ENCODE measurements around the gene TSPAN9.

TSPAN9 gene

GRCh38 chr12:3076730-3077571 is at the start of gene TSPAN9:
TSS of gene TSPAN9 (plus strand) at chr12:3077379. CDS start at chr12:3201194, 123,815 bp downstream.
- Histone ChIP-seq H3K4me1 (ENCODE audit: control insufficient read depth, insufficient read depth, low read length) (peaks cover 31% of the 10 kb centered on the region), H3K27me3 (ENCODE audit: control insufficient read depth in 1 of 2, insufficient read depth in 2 of 2, low read length in 2 of 2) (no peaks in the 10 kb centered on the region), H3K27ac (ENCODE audit: low read length) (peak within 1 kb of the TSS; percentile 82), H3K9me3 (ENCODE audit: control insufficient read depth in 2 of 2, low read length in 2 of 2) (no peaks in the 10 kb centered on the region), H3K4me3 (ENCODE audit: low read length in 2 of 2) (peak within 1 kb of the TSS; percentile 76 to 80), H3K9ac (ENCODE audit: low read length in 2 of 2) (peak within 1 kb of the TSS; percentile 72 to 78), H3K36me3 (ENCODE audit: control insufficient read depth in 2 of 2, insufficient read depth in 2 of 2, low read length in 2 of 2) (no peaks in the 10 kb centered on the region)

GRCh38 chr12:3028108-3028507 is 49.1 kb upstream of the TSPAN9 start:
- H3K4me3 ChIP-seq (ENCODE audit: low read length in 2 of 2): peak overlapping the region in 1 of 2 donors; percentile 35
- H3K9me3 ChIP-seq (ENCODE audit: control insufficient read depth in 2 of 2, low read length in 2 of 2): no peaks in the 10 kb centered on the region
- no peak overlapping the region for H3K9ac ChIP-seq (ENCODE audit: low read length in 2 of 2)
- H3K4me1 ChIP-seq (ENCODE audit: control insufficient read depth, insufficient read depth, low read length): peaks cover 2% of the 10 kb centered on the region
- peaks cover 0 to 2% of the 10 kb centered on the region in 2 donors for H3K36me3 ChIP-seq (ENCODE audit: control insufficient read depth in 2 of 2, insufficient read depth in 2 of 2, low read length in 2 of 2)
- H3K27ac ChIP-seq (ENCODE audit: low read length): no peak overlapping the region
- no peaks in the 10 kb centered on the region for H3K27me3 ChIP-seq (ENCODE audit: control insufficient read depth in 1 of 2, insufficient read depth in 2 of 2, low read length in 2 of 2)

- Histone ChIP-seq H3K4me3 (ENCODE audit: low read length in 2 of 2) (no peak overlapping the region), H3K27me3 (ENCODE audit: control insufficient read depth in 1 of 2, insufficient read depth in 2 of 2, low read length in 2 of 2) (no peaks in the 10 kb centered on the region), H3K9me3 (ENCODE audit: control insufficient read depth in 2 of 2, low read length in 2 of 2) (no peaks in the 10 kb centered on the region), H3K27ac (ENCODE audit: low read length) (no peak overlapping the region), H3K9ac (ENCODE audit: low read length in 2 of 2) (no peak overlapping the region), H3K36me3 (ENCODE audit: control insufficient read depth in 2 of 2, insufficient read depth in 2 of 2, low read length in 2 of 2) (peaks cover 0 to 2% of the 10 kb centered on the region in 2 donors), H3K4me1 (ENCODE audit: control insufficient read depth, insufficient read depth, low read length) (peaks cover 11% of the 10 kb centered on the region)
Observed at GRCh38 chr12:3030821-3031429, 46.3 kb upstream of the TSPAN9 start.

GRCh38 chr12:3032161-3032560 is 45.0 kb upstream of the TSPAN9 start:
- Histone ChIP-seq H3K9ac (ENCODE audit: low read length in 2 of 2) (no peak overlapping the region), H3K4me3 (ENCODE audit: low read length in 2 of 2) (no peak overlapping the region), H3K36me3 (ENCODE audit: control insufficient read depth in 2 of 2, insufficient read depth in 2 of 2, low read length in 2 of 2) (peaks cover 0 to 2% of the 10 kb centered on the region in 2 donors), H3K9me3 (ENCODE audit: control insufficient read depth in 2 of 2, low read length in 2 of 2) (no peaks in the 10 kb centered on the region), H3K4me1 (ENCODE audit: control insufficient read depth, insufficient read depth, low read length) (peaks cover 9% of the 10 kb centered on the region), H3K27ac (ENCODE audit: low read length) (no peak overlapping the region), H3K27me3 (ENCODE audit: control insufficient read depth in 1 of 2, insufficient read depth in 2 of 2, low read length in 2 of 2) (no peaks in the 10 kb centered on the region)

- H3K4me3 ChIP-seq (ENCODE audit: low read length in 2 of 2): no peak overlapping the region
- H3K9ac ChIP-seq (ENCODE audit: low read length in 2 of 2): no peak overlapping the region
- no peaks in the 10 kb centered on the region for H3K27me3 ChIP-seq (ENCODE audit: control insufficient read depth in 1 of 2, insufficient read depth in 2 of 2, low read length in 2 of 2)
- H3K9me3 ChIP-seq (ENCODE audit: control insufficient read depth in 2 of 2, low read length in 2 of 2): no peaks in the 10 kb centered on the region
- peaks cover 0 to 2% of the 10 kb centered on the region in 2 donors for H3K36me3 ChIP-seq (ENCODE audit: control insufficient read depth in 2 of 2, insufficient read depth in 2 of 2, low read length in 2 of 2)
- H3K4me1 ChIP-seq (ENCODE audit: control insufficient read depth, insufficient read depth, low read length): peaks cover 9% of the 10 kb centered on the region
- no peak overlapping the region for H3K27ac ChIP-seq (ENCODE audit: low read length)
Observed at GRCh38 chr12:3032770-3033538, 44.2 kb upstream of the TSPAN9 start.

GRCh38 chr12:3033539-3033867 is 43.7 kb upstream of the TSPAN9 start:
- Histone ChIP-seq H3K4me1 (ENCODE audit: control insufficient read depth, insufficient read depth, low read length) (peaks cover 9% of the 10 kb centered on the region), H3K9ac (ENCODE audit: low read length in 2 of 2) (no peak overlapping the region), H3K9me3 (ENCODE audit: control insufficient read depth in 2 of 2, low read length in 2 of 2) (no peaks in the 10 kb centered on the region), H3K27me3 (ENCODE audit: control insufficient read depth in 1 of 2, insufficient read depth in 2 of 2, low read length in 2 of 2) (no peaks in the 10 kb centered on the region), H3K4me3 (ENCODE audit: low read length in 2 of 2) (no peak overlapping the region), H3K27ac (ENCODE audit: low read length) (no peak overlapping the region), H3K36me3 (ENCODE audit: control insufficient read depth in 2 of 2, insufficient read depth in 2 of 2, low read length in 2 of 2) (peaks cover 0 to 2% of the 10 kb centered on the region in 2 donors)

GRCh38 chr12:3034067-3034750 is 43.0 kb upstream of the TSPAN9 start:
- Histone ChIP-seq H3K27ac (ENCODE audit: low read length) (no peak overlapping the region), H3K9ac (ENCODE audit: low read length in 2 of 2) (no peak overlapping the region)

GRCh38 chr12:3035171-3035570 is 42.0 kb upstream of the TSPAN9 start:
- H3K27ac ChIP-seq (ENCODE audit: low read length): no peak overlapping the region
- H3K36me3 ChIP-seq (ENCODE audit: control insufficient read depth in 2 of 2, insufficient read depth in 2 of 2, low read length in 2 of 2): peaks cover 2 to 7% of the 10 kb centered on the region in 2 donors
- no peak overlapping the region for H3K4me3 ChIP-seq (ENCODE audit: low read length in 2 of 2)
- no peaks in the 10 kb centered on the region for H3K27me3 ChIP-seq (ENCODE audit: control insufficient read depth in 1 of 2, insufficient read depth in 2 of 2, low read length in 2 of 2)
- H3K9me3 ChIP-seq (ENCODE audit: control insufficient read depth in 2 of 2, low read length in 2 of 2): no peaks in the 10 kb centered on the region
- H3K9ac ChIP-seq (ENCODE audit: low read length in 2 of 2): no peak overlapping the region
- peaks cover 9% of the 10 kb centered on the region for H3K4me1 ChIP-seq (ENCODE audit: control insufficient read depth, insufficient read depth, low read length)

More at GRCh38 chr12:3034067-3034750, 43.0 kb upstream of the TSPAN9 start:
- Histone ChIP-seq H3K4me3 (ENCODE audit: low read length in 2 of 2) (no peak overlapping the region), H3K36me3 (ENCODE audit: control insufficient read depth in 2 of 2, insufficient read depth in 2 of 2, low read length in 2 of 2) (peaks cover 2 to 5% of the 10 kb centered on the region in 2 donors), H3K4me1 (ENCODE audit: control insufficient read depth, insufficient read depth, low read length) (peaks cover 9% of the 10 kb centered on the region), H3K9me3 (ENCODE audit: control insufficient read depth in 2 of 2, low read length in 2 of 2) (no peaks in the 10 kb centered on the region), H3K27me3 (ENCODE audit: control insufficient read depth in 1 of 2, insufficient read depth in 2 of 2, low read length in 2 of 2) (no peaks in the 10 kb centered on the region)

- Histone ChIP-seq H3K4me1 (ENCODE audit: control insufficient read depth, insufficient read depth, low read length) (peaks cover 10% of the 10 kb centered on the region), H3K27ac (ENCODE audit: low read length) (no peak overlapping the region), H3K36me3 (ENCODE audit: control insufficient read depth in 2 of 2, insufficient read depth in 2 of 2, low read length in 2 of 2) (peaks cover 2 to 7% of the 10 kb centered on the region in 2 donors), H3K4me3 (ENCODE audit: low read length in 2 of 2) (no peak overlapping the region), H3K9me3 (ENCODE audit: control insufficient read depth in 2 of 2, low read length in 2 of 2) (no peaks in the 10 kb centered on the region), H3K27me3 (ENCODE audit: control insufficient read depth in 1 of 2, insufficient read depth in 2 of 2, low read length in 2 of 2) (no peaks in the 10 kb centered on the region), H3K9ac (ENCODE audit: low read length in 2 of 2) (no peak overlapping the region)
Observed at GRCh38 chr12:3035815-3036702, 41.1 kb upstream of the TSPAN9 start.

Data from stomach smooth muscle (tissue), 2 donors.